ENCODE results near the gene FOSB.

Gene FOSB

DNA sequence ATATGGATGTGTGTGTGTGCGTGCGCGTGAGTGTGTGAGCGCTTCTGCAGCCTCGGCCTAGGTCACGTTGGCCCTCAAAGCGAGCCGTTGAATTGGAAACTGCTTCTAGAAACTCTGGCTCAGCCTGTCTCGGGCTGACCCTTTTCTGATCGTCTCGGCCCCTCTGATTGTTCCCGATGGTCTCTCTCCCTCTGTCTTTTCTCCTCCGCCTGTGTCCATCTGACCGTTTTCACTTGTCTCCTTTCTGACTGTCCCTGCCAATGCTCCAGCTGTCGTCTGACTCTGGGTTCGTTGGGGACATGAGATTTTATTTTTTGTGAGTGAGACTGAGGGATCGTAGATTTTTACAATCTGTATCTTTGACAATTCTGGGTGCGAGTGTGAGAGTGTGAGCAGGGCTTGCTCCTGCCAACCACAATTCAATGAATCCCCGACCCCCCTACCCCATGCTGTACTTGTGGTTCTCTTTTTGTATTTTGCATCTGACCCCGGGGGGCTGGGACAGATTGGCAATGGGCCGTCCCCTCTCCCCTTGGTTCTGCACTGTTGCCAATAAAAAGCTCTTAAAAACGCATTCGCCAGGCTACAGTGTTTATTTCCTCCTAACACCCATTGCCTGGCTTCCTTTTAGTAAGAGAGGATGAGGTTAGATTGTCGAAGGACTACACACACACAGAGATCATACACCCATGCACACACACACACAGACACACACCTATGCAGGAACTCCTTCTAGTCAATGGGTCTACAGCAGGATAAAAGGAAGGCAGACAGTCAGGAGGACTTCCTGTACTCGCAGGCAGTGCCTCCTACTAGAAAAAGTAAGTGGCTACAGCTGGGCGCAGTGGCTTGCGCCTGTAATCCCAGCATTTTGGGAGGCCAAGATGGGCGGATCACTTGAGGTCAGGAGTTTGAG is 7.1 kb downstream of the FOSB start:
- Histone ChIP-seq H3K4me3 (IDR thresholded peaks at IDR 0.05; ENCODE audit: insufficient read depth, low read depth, low read length) (no peak overlapping the region), H3K27ac (no peak overlapping the region), H3K4me2 (no peak overlapping the region), H3K4me1 (ENCODE audit: low read depth, poor library complexity, severe bottlenecking) (peaks cover 32% of the 10 kb centered on the region), H4K20me1 (ENCODE audit: insufficient read depth) (no peaks in the 10 kb centered on the region), H3K27me3 (ENCODE audit: insufficient read depth, low read depth) (peaks cover 30% of the 10 kb centered on the region; the same call in 1 of the 2 replicates), H3K36me3 (ENCODE audit: insufficient read depth) (no peaks in the 10 kb centered on the region), H3K9ac (no peak overlapping the region), H2AFZ (ENCODE audit: low read depth) (no peak overlapping the region), H3K79me2 (ENCODE audit: insufficient read depth, low read depth) (no peaks in the 10 kb centered on the region)
- TF ChIP-seq, protein P1, sequence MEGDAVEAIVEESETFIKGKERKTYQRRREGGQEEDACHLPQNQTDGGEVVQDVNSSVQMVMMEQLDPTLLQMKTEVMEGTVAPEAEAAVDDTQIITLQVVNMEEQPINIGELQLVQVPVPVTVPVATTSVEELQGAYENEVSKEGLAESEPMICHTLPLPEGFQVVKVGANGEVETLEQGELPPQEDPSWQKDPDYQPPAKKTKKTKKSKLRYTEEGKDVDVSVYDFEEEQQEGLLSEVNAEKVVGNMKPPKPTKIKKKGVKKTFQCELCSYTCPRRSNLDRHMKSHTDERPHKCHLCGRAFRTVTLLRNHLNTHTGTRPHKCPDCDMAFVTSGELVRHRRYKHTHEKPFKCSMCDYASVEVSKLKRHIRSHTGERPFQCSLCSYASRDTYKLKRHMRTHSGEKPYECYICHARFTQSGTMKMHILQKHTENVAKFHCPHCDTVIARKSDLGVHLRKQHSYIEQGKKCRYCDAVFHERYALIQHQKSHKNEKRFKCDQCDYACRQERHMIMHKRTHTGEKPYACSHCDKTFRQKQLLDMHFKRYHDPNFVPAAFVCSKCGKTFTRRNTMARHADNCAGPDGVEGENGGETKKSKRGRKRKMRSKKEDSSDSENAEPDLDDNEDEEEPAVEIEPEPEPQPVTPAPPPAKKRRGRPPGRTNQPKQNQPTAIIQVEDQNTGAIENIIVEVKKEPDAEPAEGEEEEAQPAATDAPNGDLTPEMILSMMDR (conservative IDR thresholded peaks at IDR 0.05; ENCODE audit: low read depth, low read length): no peak; the same call in 1 of the 2 replicates

DNA sequence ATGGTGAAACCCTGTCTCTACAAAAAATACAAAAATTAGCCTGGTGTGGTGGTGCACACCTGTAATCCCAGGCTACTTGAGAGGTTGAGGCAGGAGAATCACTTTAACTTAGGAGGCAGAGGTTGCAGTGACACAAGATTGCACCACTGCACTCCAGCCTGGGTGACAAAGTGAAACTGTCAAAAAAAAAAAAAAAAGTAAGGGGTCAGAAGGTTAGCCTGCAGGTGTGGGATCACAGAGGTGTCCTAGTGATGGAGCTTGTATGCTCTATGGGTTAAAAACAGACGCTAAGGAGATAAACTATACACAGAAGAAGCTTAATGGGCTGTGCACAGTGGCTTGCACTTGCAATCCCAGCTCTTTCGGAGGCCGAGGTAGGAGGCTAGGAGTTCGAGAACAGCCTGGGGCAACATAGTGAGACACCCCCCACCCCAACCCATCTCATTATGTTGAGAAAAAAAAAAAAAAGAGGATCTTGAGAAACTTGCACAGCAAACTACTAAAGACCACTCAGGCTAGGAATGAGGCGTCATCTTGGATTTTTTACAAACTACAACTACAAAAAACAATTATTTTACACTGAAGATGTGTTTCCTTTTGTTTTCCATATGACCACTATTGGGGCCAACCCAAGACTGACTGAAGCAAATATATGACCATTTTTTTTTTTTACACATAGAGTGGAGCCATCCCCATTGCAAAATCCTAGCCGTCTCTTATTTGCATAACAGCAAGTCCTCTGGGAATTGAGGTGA is 7.9 kb downstream of the FOSB start:
- H3K4me1 ChIP-seq (ENCODE audit: low read depth, poor library complexity, severe bottlenecking): peaks cover 27% of the 10 kb centered on the region
- H3K27me3 ChIP-seq (ENCODE audit: insufficient read depth, low read depth): peaks cover 30% of the 10 kb centered on the region; the same call in 1 of the 2 replicates

DNA sequence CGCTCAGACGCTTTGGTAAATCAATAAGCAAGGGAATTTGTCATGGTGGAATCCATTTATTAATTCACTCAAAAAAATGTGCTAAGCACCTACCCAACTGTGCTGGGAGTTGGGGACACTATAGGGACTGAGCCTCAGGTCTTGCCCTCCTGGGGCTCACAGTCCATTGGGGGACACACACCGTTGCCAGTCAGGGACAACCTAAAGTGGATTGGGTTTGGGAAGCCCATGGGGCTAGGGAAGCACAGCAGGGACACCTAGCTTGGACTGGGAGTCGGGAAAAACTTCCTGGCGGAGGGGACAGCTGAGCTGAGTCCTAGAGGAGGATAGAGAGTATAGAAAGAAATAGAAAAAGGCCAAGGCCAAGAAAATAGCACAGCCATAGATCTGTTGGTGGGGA is 8.5 kb downstream of the FOSB start:
- Histone ChIP-seq H3K27ac (no peak overlapping the region), H3K9ac (no peak overlapping the region), H4K20me1 (ENCODE audit: insufficient read depth) (no peaks in the 10 kb centered on the region), H2AFZ (ENCODE audit: low read depth) (no peak overlapping the region), H3K4me3 (IDR thresholded peaks at IDR 0.05; ENCODE audit: insufficient read depth, low read depth, low read length) (no peak overlapping the region), H3K4me2 (no peak overlapping the region), H3K79me2 (ENCODE audit: insufficient read depth, low read depth) (no peaks in the 10 kb centered on the region), H3K36me3 (ENCODE audit: insufficient read depth) (no peaks in the 10 kb centered on the region), H3K4me1 (ENCODE audit: low read depth, poor library complexity, severe bottlenecking) (peaks cover 27% of the 10 kb centered on the region), H3K27me3 (ENCODE audit: insufficient read depth, low read depth) (peaks cover 30% of the 10 kb centered on the region; the same call in 1 of the 2 replicates)
- TF ChIP-seq, protein P1 (conservative IDR thresholded peaks at IDR 0.05; ENCODE audit: low read depth, low read length): no peak

More for the DNA sequence above, 7.9 kb downstream of the FOSB start:
- H3K79me2 ChIP-seq (ENCODE audit: insufficient read depth, low read depth): no peaks in the 10 kb centered on the region
- H3K27ac ChIP-seq: no peak overlapping the region
- H3K36me3 ChIP-seq (ENCODE audit: insufficient read depth): no peaks in the 10 kb centered on the region
- H3K4me2 ChIP-seq: no peak overlapping the region
- no peak overlapping the region for H3K4me3 ChIP-seq (IDR thresholded peaks at IDR 0.05; ENCODE audit: insufficient read depth, low read depth, low read length)
- TF ChIP-seq, protein P1 (conservative IDR thresholded peaks at IDR 0.05; ENCODE audit: low read depth, low read length): no peak; the same call in 1 of the 2 replicates
- H2AFZ ChIP-seq (ENCODE audit: low read depth): no peak overlapping the region
- H4K20me1 ChIP-seq (ENCODE audit: insufficient read depth): no peaks in the 10 kb centered on the region
- no peak overlapping the region for H3K9ac ChIP-seq

DNA sequence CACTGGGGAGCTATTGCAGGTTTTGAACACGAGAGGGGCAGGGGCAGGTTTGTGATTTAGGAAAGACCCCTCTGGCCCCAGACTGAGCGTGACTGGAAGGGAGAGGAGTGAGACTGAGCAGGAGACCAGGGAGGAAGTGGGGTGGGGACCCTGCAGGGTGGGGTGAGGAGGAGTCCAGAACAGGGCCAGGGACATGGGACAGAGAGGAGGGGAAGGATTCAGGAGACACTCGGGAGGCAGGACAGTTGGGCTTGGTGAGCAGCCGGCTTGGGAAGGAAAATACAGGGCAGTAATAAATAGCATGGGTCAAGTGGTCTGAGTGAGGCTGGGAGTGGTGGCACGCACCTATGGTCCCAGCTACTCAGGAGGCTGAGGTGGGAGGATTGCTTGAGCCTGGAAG is 9.4 kb downstream of the FOSB start:
- Histone ChIP-seq H3K9ac (no peak overlapping the region), H2AFZ (ENCODE audit: low read depth) (no peak overlapping the region), H3K79me2 (ENCODE audit: insufficient read depth, low read depth) (no peaks in the 10 kb centered on the region), H3K4me3 (IDR thresholded peaks at IDR 0.05; ENCODE audit: insufficient read depth, low read depth, low read length) (no peak overlapping the region), H3K4me2 (no peak overlapping the region), H3K27ac (no peak overlapping the region), H3K4me1 (ENCODE audit: low read depth, poor library complexity, severe bottlenecking) (peaks cover 27% of the 10 kb centered on the region), H3K27me3 (ENCODE audit: insufficient read depth, low read depth) (peaks cover 30% of the 10 kb centered on the region; the same call in 1 of the 2 replicates), H3K36me3 (ENCODE audit: insufficient read depth) (no peaks in the 10 kb centered on the region), H4K20me1 (ENCODE audit: insufficient read depth) (no peaks in the 10 kb centered on the region)
- TF ChIP-seq, protein P1 (conservative IDR thresholded peaks at IDR 0.05; ENCODE audit: low read depth, low read length): no peak
